Stimulated activated CD4-positive, alpha-beta T cell treated with anti-CD3 and anti-CD28 coated beads, TNF-alpha, amount 100 ng/mL, for 48 hours (primary cell): ENCODE results near the gene DCAF12.
"Not testable (repeated sequence)": the region's sequence is repeated elsewhere in the genome, so short reads cannot be mapped to it uniquely, and the experiment has no call there.

Experiments used
- DNase-seq, 3 donors: peaks; one replicate each; pipeline ENCODE4 v3.0.0-alpha.2; 2020; ENCODE audit warnings: low read depth in 3 of 3

The DCAF12 gene

GRCh38 chr9:34126207-34127034 lies at the start of gene DCAF12:
DCAF12 (minus strand) TSS chr9:34126698; CDS start chr9:34126431, 267 bp downstream.
- DNase-seq: peak; percentile 72 to 88 (median 79)

- no peak for DNase-seq
Measured at GRCh38 chr9:34176089-34176488, 49.6 kb upstream of the DCAF12 start.

- DNase-seq: no peak
Measured at GRCh38 chr9:34171753-34172535, 45.4 kb upstream of the DCAF12 start.

- DNase-seq: no peak
Measured at GRCh38 chr9:34170237-34170991, 43.9 kb upstream of the DCAF12 start.

GRCh38 chr9:34169125-34169524 lies 42.6 kb upstream of the DCAF12 start:
- DNase-seq: no peak

GRCh38 chr9:34163434-34163833 lies 36.9 kb upstream of the DCAF12 start:
- DNase-seq: no peak

GRCh38 chr9:34158362-34158869 lies 31.9 kb upstream of the DCAF12 start:
- no peak for DNase-seq

- no peak for DNase-seq
Measured at GRCh38 chr9:34157898-34158297, 31.4 kb upstream of the DCAF12 start.

- DNase-seq: no peak
Measured at GRCh38 chr9:34157318-34157717, 30.8 kb upstream of the DCAF12 start.

- DNase-seq: no peak
Measured at GRCh38 chr9:34154057-34154456, 27.6 kb upstream of the DCAF12 start.

GRCh38 chr9:34151398-34151797 lies 24.9 kb upstream of the DCAF12 start:
- no peak for DNase-seq

GRCh38 chr9:34145165-34145564 lies 18.7 kb upstream of the DCAF12 start:
- DNase-seq: no peak

GRCh38 chr9:34143116-34143515 lies 16.6 kb upstream of the DCAF12 start:
- DNase-seq: no peak

GRCh38 chr9:34140853-34141252 lies 14.4 kb upstream of the DCAF12 start:
- DNase-seq: no peak

GRCh38 chr9:34139477-34140146 lies 13.1 kb upstream of the DCAF12 start:
- no peak for DNase-seq

- DNase-seq: not testable (repeated sequence)
Measured at GRCh38 chr9:34138644-34139043, 12.1 kb upstream of the DCAF12 start.

GRCh38 chr9:34134521-34134920 lies 8.0 kb upstream of the DCAF12 start:
- no peak for DNase-seq

- DNase-seq: no peak
Measured at GRCh38 chr9:34133436-34133949, 7.0 kb upstream of the DCAF12 start.

GRCh38 chr9:34131571-34131970 lies 5.1 kb upstream of the DCAF12 start:
- DNase-seq: no peak

- DNase-seq: no peak
Measured at GRCh38 chr9:34127035-34127948, 794 bp upstream of the DCAF12 start.
